K562 (cell line): ENCODE data around the gene CALU. TPM values are rescaled to one million over a fixed set of nuclear protein-coding genes. Genes with fewer than 3 reads are reported as not detected.

Source experiments
- GTF2E2 ChIP-seq: fragments of 200-800 bp; sonication (Bioruptor generic); IDR thresholded peaks from 2 replicates; pipeline ENCODE4 v1.6.1; 2016; ENCODE audit warnings: missing genetic modification characterization, missing compliant biosample characterization
- MCM5 ChIP-seq: fragments of 450-650 bp; IDR thresholded peaks from 2 replicates; pipeline ENCODE4 v1.6.1; 2016; ENCODE audit warnings: low read depth
- NCOA6 ChIP-seq: fragments of 450-650 bp; IDR thresholded peaks from 2 replicates; pipeline ENCODE4 v1.6.1; 2017; ENCODE audit warnings: mild to moderate bottlenecking
- TOE1 ChIP-seq, 2 experiments: fragments of 450-650 bp in 1 of 2; sonication (generic) in 1 of 2; formaldehyde crosslinking in 1 of 2; IDR thresholded peaks; 2 replicates each; pipeline versions ENCODE4 v1.7.1 to v1.8.0; 2016 to 2022; ENCODE audit warnings: borderline replicate concordance in 2 of 2, mild to moderate bottlenecking in 2 of 2, antibody characterized with exemption in 1 of 2, inconsistent platforms in 1 of 2, low read depth in 1 of 2, missing genetic modification reagents in 1 of 2, moderate library complexity in 1 of 2
- ZFX ChIP-seq: sonication (generic); formaldehyde crosslinking; IDR thresholded peaks from 2 replicates; pipeline ENCODE4 v1.8.0; 2022; ENCODE audit warnings: mild to moderate bottlenecking, missing genetic modification reagents, moderate library complexity
- polyA plus RNA-seq, 8 experiments: library from polyadenylated mRNA; depleted of rRNA in 4 of 8; stranded (reverse) in 5 of 8; unstranded in 3 of 8; fragments of >200 nt; fragmentation: Nextera tagmentation in 2 of 8; fragmentation: Illumina TruSeq in 1 of 8; extraction: Ambion mirVana in 2 of 8; extraction: Trizol in 1 of 8; gene quantifications; 2 replicates each; pipeline versions ENCODE4 v1.2.1 to v1.2.3, GENCODE V29; 2011 to 2014; ENCODE audit warnings: inconsistent platforms in 1 of 8, missing spikeins in 1 of 8
- total RNA-seq, 7 experiments: library from RNA; depleted of rRNA in 6 of 7; stranded (reverse); fragments of >200 nt in 6 of 7; fragmentation: Illumina TruSeq in 2 of 7; extraction: Trizol in 2 of 7; gene quantifications; 2 replicates each; pipeline versions ENCODE4 v1.2.1 to v1.2.3, GENCODE V29; 2011 to 2021; ENCODE audit warnings: low replicate concordance in 1 of 7
- TF ChIP-seq, protein P1 (sequence below): sonication (generic); formaldehyde crosslinking; IDR thresholded peaks from 2 replicates; pipeline ENCODE4 v1.8.1; 2022; ENCODE audit warnings: missing genetic modification reagents
- TF ChIP-seq, protein P2 (sequence below), 2 experiments: fragments of 450-650 bp; IDR thresholded peaks; 2 replicates each; pipeline ENCODE4 v1.6.1; 2016; ENCODE audit warnings: mild to moderate bottlenecking in 2 of 2, borderline replicate concordance in 1 of 2, low read depth in 1 of 2, moderate library complexity in 1 of 2
- TF ChIP-seq, protein P3 (sequence below): fragments of 150-350 bp; conservative IDR thresholded peaks from 2 replicates; pipeline ENCODE4 v1.6.1; 2014; ENCODE audit warnings: low read length
- TF ChIP-seq, protein P4 (sequence below): fragments of 250-450 bp; sonication (Bioruptor Pico); IDR thresholded peaks from 2 replicates; pipeline ENCODE4 v1.5.0; 2021; ENCODE audit warnings: mild to moderate bottlenecking, borderline replicate concordance
- TF ChIP-seq, protein P5 (sequence below): fragments of 450-650 bp; IDR thresholded peaks from 2 replicates; pipeline ENCODE4 v1.6.1; 2016; ENCODE audit warnings: missing biosample characterization, missing genetic modification characterization

CALU gene
- total and polyA plus RNA-seq, 9 of the 15 experiments (the other 6 are each of a cell fraction or from before 2014, with no cell fraction given) = 166 to 286 (median 215) TPM

DNA sequence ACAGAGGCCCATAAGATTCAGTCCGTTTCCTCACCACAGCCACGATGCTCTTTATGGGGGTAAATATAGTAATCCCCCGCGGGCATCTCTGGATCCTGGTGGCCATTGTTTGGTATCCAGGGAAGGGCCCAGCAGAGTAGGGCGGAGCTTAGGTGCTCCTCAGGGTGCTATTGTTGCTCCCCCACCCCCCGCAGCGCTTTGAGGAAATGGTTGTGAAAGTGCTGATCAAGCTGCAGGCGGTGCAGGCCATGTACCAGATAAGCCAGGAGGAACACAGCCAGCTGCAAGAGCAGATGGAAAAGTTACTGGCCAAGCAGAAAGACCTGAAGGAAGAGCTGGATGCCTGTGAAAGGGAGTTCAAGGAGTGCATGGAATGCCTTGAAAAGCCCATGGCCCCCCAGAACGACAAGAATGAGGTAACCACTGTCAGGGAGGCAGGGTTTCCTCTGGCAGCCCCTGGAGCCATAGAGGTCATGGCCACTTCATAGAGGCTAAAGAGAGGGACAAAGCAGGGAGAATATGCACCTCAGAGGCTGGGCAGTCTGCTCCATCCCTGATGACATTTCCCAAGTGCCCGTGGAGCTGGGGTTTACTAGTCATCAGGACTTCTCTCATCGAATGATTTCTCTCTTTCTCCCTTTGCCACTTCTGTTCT lies 73.5 kb downstream of the CALU start (continued):
- TF ChIP-seq, protein P1, sequence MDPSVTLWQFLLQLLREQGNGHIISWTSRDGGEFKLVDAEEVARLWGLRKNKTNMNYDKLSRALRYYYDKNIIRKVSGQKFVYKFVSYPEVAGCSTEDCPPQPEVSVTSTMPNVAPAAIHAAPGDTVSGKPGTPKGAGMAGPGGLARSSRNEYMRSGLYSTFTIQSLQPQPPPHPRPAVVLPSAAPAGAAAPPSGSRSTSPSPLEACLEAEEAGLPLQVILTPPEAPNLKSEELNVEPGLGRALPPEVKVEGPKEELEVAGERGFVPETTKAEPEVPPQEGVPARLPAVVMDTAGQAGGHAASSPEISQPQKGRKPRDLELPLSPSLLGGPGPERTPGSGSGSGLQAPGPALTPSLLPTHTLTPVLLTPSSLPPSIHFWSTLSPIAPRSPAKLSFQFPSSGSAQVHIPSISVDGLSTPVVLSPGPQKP (CRISPR knock-in tag) = no peak
- TF ChIP-seq, protein P2, sequence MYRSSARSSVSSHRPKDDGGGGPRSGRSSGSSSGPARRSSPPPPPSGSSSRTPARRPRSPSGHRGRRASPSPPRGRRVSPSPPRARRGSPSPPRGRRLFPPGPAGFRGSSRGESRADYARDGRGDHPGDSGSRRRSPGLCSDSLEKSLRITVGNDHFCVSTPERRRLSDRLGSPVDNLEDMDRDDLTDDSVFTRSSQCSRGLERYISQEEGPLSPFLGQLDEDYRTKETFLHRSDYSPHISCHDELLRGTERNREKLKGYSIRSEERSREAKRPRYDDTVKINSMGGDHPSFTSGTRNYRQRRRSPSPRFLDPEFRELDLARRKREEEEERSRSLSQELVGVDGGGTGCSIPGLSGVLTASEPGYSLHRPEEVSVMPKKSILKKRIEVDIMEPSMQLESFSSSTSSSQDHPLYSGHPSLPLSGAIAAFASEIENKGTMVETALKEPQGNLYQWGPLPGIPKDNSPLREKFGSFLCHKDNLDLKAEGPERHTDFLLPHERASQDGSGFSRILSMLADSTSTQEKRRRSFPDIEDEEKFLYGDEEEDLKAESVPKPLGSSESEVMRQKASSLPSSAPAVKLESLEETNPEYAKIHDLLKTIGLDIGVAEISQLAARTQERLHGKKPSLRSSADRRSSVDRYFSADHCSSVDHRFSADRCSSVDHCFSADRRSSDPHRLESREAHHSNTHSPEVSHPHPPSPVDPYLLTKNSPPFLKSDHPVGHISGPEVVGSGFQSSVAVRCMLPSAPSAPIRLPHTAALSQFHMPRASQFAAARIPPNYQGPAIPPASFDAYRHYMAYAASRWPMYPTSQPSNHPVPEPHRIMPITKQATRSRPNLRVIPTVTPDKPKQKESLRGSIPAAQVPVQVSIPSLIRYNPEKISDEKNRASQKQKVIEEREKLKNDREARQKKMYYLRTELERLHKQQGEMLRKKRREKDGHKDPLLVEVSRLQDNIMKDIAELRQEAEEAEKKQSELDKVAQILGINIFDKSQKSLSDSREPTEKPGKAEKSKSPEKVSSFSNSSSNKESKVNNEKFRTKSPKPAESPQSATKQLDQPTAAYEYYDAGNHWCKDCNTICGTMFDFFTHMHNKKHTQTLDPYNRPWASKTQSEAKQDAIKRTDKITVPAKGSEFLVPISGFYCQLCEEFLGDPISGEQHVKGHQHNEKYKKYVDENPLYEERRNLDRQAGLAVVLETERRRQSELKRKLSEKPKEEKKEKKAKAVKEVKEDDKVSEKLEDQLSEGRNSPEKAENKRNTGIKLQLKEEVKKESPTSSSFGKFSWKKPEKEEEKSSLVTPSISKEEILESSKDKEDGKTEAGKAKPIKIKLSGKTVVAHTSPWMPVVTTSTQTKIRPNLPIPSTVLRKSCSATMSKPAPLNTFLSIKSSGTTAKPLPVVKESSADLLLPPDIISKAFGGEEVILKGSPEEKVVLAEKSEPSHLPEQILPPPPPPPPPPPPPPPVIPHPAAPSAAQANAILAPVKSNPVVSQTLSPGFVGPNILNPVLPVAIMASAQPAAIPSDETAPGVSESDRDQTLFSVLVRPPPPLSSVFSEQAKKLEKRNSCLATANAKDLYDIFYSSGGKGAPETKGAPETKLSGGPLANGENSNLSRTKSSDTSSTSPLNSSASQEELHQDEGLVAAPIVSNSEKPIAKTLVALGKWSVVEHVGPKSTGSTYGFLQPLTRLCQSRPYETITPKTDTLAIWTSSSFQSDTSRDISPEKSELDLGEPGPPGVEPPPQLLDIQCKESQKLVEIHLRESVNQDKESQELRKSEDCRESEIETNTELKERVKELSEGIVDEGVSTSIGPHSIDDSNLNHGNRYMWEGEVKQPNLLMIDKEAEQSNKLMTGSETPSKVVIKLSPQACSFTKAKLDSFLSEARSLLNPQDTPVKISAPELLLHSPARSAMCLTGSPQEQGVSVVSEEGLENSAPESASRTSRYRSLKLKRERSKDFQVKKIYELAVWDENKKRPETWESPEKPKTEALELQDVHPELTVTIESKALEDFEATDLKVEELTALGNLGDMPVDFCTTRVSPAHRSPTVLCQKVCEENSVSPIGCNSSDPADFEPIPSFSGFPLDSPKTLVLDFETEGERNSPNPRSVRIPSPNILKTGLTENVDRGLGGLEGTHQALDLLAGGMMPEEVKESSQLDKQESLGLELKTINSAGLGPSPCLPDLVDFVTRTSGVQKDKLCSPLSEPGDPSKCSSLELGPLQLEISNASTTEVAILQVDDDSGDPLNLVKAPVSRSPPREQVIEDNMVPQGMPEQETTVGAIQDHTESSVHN (IDR thresholded peaks at IDR 0.05; ENCODE audit: borderline replicate concordance in 1 of 2, low read depth in 1 of 2) = no peak
- TF ChIP-seq NCOA6 (no peak), TOE1 (IDR thresholded peaks at IDR 0.05; ENCODE audit: borderline replicate concordance) (0 out of 2 replicates have a peak, but pooled peaks have one; percentile 18), TOE1 (CRISPR knock-in tag; IDR thresholded peaks at IDR 0.05; ENCODE audit: borderline replicate concordance, low read depth) (no peak), ZFX (CRISPR knock-in tag) (no peak), MCM5 (no peak), GTF2E2 (tag) (no peak)
- TF ChIP-seq, protein P3, sequence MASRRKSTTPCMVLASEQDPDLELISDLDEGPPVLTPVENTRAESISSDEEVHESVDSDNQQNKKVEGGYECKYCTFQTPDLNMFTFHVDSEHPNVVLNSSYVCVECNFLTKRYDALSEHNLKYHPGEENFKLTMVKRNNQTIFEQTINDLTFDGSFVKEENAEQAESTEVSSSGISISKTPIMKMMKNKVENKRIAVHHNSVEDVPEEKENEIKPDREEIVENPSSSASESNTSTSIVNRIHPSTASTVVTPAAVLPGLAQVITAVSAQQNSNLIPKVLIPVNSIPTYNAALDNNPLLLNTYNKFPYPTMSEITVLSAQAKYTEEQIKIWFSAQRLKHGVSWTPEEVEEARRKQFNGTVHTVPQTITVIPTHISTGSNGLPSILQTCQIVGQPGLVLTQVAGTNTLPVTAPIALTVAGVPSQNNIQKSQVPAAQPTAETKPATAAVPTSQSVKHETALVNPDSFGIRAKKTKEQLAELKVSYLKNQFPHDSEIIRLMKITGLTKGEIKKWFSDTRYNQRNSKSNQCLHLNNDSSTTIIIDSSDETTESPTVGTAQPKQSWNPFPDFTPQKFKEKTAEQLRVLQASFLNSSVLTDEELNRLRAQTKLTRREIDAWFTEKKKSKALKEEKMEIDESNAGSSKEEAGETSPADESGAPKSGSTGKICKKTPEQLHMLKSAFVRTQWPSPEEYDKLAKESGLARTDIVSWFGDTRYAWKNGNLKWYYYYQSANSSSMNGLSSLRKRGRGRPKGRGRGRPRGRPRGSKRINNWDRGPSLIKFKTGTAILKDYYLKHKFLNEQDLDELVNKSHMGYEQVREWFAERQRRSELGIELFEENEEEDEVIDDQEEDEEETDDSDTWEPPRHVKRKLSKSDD = no peak
- TF ChIP-seq, protein P4, sequence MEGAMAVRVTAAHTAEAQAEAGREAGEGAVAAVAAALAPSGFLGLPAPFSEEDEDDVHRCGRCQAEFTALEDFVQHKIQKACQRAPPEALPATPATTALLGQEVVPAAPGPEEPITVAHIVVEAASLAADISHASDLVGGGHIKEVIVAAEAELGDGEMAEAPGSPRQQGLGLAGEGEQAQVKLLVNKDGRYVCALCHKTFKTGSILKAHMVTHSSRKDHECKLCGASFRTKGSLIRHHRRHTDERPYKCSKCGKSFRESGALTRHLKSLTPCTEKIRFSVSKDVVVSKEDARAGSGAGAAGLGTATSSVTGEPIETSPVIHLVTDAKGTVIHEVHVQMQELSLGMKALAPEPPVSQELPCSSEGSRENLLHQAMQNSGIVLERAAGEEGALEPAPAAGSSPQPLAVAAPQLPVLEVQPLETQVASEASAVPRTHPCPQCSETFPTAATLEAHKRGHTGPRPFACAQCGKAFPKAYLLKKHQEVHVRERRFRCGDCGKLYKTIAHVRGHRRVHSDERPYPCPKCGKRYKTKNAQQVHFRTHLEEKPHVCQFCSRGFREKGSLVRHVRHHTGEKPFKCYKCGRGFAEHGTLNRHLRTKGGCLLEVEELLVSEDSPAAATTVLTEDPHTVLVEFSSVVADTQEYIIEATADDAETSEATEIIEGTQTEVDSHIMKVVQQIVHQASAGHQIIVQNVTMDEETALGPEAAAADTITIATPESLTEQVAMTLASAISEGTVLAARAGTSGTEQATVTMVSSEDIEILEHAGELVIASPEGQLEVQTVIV (CRISPR knock-in tag) = no peak
- TF ChIP-seq, protein P5, sequence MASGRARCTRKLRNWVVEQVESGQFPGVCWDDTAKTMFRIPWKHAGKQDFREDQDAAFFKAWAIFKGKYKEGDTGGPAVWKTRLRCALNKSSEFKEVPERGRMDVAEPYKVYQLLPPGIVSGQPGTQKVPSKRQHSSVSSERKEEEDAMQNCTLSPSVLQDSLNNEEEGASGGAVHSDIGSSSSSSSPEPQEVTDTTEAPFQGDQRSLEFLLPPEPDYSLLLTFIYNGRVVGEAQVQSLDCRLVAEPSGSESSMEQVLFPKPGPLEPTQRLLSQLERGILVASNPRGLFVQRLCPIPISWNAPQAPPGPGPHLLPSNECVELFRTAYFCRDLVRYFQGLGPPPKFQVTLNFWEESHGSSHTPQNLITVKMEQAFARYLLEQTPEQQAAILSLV (tag) = no peak
